DND-41 (cell line): ENCODE data around the gene EEA1.

Source experiments
- ATAC-seq: fragments of 200-7000 bp; cut with Tn5 transposase; 3 replicates; pipeline ENCODE4 v1.9.1; 2021; ENCODE audit warnings: low read depth; ENCODE audit not compliant: insufficient read depth
- DNase-seq: peaks from one replicate; pipeline ENCODE4 v3.0.0-alpha.2; 2020
- H2AFZ ChIP-seq: 2 replicates; pipeline ENCODE4 v1.6.0; 2012; ENCODE audit warnings: low read depth, low read length
- H3K27ac ChIP-seq: 2 replicates; pipeline ENCODE4 v1.5.1; 2012; ENCODE audit warnings: low read length, inconsistent platforms
- H3K27me3 ChIP-seq: fragments of 200-600 bp; sonication (generic); 2 replicates; pipeline ENCODE4 v1.6.0; 2012; ENCODE audit warnings: low read length, mild to moderate bottlenecking, inconsistent platforms; ENCODE audit not compliant: insufficient read depth, poor library complexity
- H3K36me3 ChIP-seq: 2 replicates; pipeline ENCODE4 v1.5.1; 2012; ENCODE audit warnings: low read length, inconsistent platforms; ENCODE audit not compliant: insufficient read depth
- H3K4me1 ChIP-seq: 2 replicates; pipeline ENCODE4 v1.5.1; 2012; ENCODE audit warnings: mild to moderate bottlenecking, low read length; ENCODE audit not compliant: insufficient read depth
- H3K4me2 ChIP-seq: 2 replicates; pipeline ENCODE4 v1.6.0; 2012; ENCODE audit warnings: mild to moderate bottlenecking, moderate library complexity, low read length, inconsistent platforms; ENCODE audit not compliant: insufficient read depth
- H3K4me3 ChIP-seq, 2 experiments: fragments of 200-600 bp in 1 of 2; shearing (Covaris generic) in 1 of 2; 2 replicates each; pipeline ENCODE4 v1.5.1; 2012 to 2016; ENCODE audit warnings: inconsistent platforms in 2 of 2, low read length in 2 of 2, mild to moderate bottlenecking in 2 of 2, low read depth in 1 of 2, moderate library complexity in 1 of 2
- H3K79me2 ChIP-seq: 2 replicates; pipeline ENCODE4 v1.6.0; 2012; ENCODE audit warnings: low read length, inconsistent platforms; ENCODE audit not compliant: insufficient read depth
- H3K9ac ChIP-seq: 2 replicates; pipeline ENCODE4 v1.6.0; 2012; ENCODE audit warnings: low read depth, mild to moderate bottlenecking, inconsistent platforms, low read length, moderate library complexity
- H3K9me3 ChIP-seq: 2 replicates; pipeline ENCODE4 v1.5.1; 2012; ENCODE audit warnings: low read length, moderate library complexity, mild to moderate bottlenecking, inconsistent platforms; ENCODE audit not compliant: insufficient read depth, severe bottlenecking
- H4K20me1 ChIP-seq: 2 replicates; pipeline ENCODE4 v1.6.0; 2012; ENCODE audit warnings: low read length; ENCODE audit not compliant: insufficient read depth
- CTCF ChIP-seq: IDR thresholded peaks from 2 replicates; pipeline ENCODE4 v1.5.1; 2012; ENCODE audit warnings: borderline replicate concordance, low read length, moderate library complexity, mild to moderate bottlenecking; ENCODE audit not compliant: poor library complexity, severe bottlenecking; ENCODE audit errors: extremely low read depth
- EZH2 ChIP-seq: IDR thresholded peaks from 3 replicates; pipeline ENCODE4 v1.6.1; 2012; ENCODE audit warnings: borderline replicate concordance, low read depth, mild to moderate bottlenecking, moderate library complexity, low read length, inconsistent platforms; ENCODE audit not compliant: severe bottlenecking

Gene EEA1

GRCh38 chr12:92899386-92900001, 29.6 kb downstream of the EEA1 start:
- no peak overlapping the region for H3K4me2 ChIP-seq

GRCh38 chr12:92898755-92899154, 30.3 kb downstream of the EEA1 start:
- no peak overlapping the region for H3K4me3 ChIP-seq
- ATAC-seq = peak; percentile 60; the same call in 2 of the 3 replicates
- peaks cover 3% of the 10 kb centered on the region; the same call in 1 of the 2 replicates for H4K20me1 ChIP-seq
- H3K9me3 ChIP-seq = no peaks in the 10 kb centered on the region
- no peaks in the 10 kb centered on the region for H3K36me3 ChIP-seq
- no peak overlapping the region for H2AFZ ChIP-seq
- H3K4me1 ChIP-seq = peaks cover 10% of the 10 kb centered on the region
- DNase-seq = no peak
- peaks cover 86% of the 10 kb centered on the region for H3K79me2 ChIP-seq
- H3K9ac ChIP-seq = no peak overlapping the region
- no peaks in the 10 kb centered on the region for H3K27me3 ChIP-seq
- no peak overlapping the region for H3K4me2 ChIP-seq
- no peak overlapping the region; the same call in 1 of the 2 replicates for H3K27ac ChIP-seq
- TF ChIP-seq EZH2 (no peak), CTCF (no peak)

More at GRCh38 chr12:92899386-92900001, 29.6 kb downstream of the EEA1 start:
- Histone ChIP-seq H3K27me3 (no peaks in the 10 kb centered on the region), H4K20me1 (peaks cover 5% of the 10 kb centered on the region; the same call in 1 of the 2 replicates), H3K79me2 (peaks cover 85% of the 10 kb centered on the region), H2AFZ (no peak overlapping the region), H3K4me3 (no peak overlapping the region), H3K9ac (no peak overlapping the region), H3K27ac (peak overlapping the region; percentile 13), H3K36me3 (no peaks in the 10 kb centered on the region), H3K4me1 (peaks cover 10% of the 10 kb centered on the region), H3K9me3 (no peaks in the 10 kb centered on the region)
- TF ChIP-seq EZH2 (no peak), CTCF (no peak)
- ATAC-seq = peak; percentile 27; the same call in 1 of the 3 replicates
- DNase-seq = no peak

GRCh38 chr12:92897844-92898243, 31.3 kb downstream of the EEA1 start:
- H4K20me1 ChIP-seq = peaks cover 6% of the 10 kb centered on the region; the same call in 1 of the 2 replicates
- H3K36me3 ChIP-seq = no peaks in the 10 kb centered on the region
- DNase-seq (no peak), ATAC-seq (no peak)
- no peak overlapping the region for H3K27ac ChIP-seq
- no peak overlapping the region for H2AFZ ChIP-seq
- H3K27me3 ChIP-seq = no peaks in the 10 kb centered on the region
- H3K4me3 ChIP-seq = no peak overlapping the region
- H3K4me2 ChIP-seq = no peak overlapping the region
- no peaks in the 10 kb centered on the region for H3K9me3 ChIP-seq
- H3K4me1 ChIP-seq = peaks cover 10% of the 10 kb centered on the region
- peaks cover 85% of the 10 kb centered on the region for H3K79me2 ChIP-seq
- TF ChIP-seq CTCF (no peak), EZH2 (no peak)
- no peak overlapping the region for H3K9ac ChIP-seq
